Breast epithelium (tissue), 3 donors: Measurements from ENCODE around the gene SRGAP2C.
"Not testable (repeated sequence)": the region's sequence is repeated elsewhere in the genome, so short reads cannot be mapped to it uniquely, and the experiment has no call there.

Experiments
- CTCF ChIP-seq, 3 donors: fragments of 450-650 bp; IDR thresholded peaks; one replicate each; pipeline ENCODE4 v1.5.1; 2016 to 2017; ENCODE audit warnings: antibody characterized with exemption in 3 of 3, mild to moderate bottlenecking in 3 of 3, moderate library complexity in 3 of 3
- POLR2A ChIP-seq: fragments of 450-650 bp; IDR thresholded peaks from one replicate; pipeline ENCODE4 v1.6.1; 2016; ENCODE audit warnings: antibody characterized with exemption, mild to moderate bottlenecking, moderate library complexity
- POLR2AphosphoS5 ChIP-seq, 3 donors: sonication (generic); formaldehyde crosslinking; IDR thresholded peaks; one replicate each; pipeline ENCODE4 v1.6.1; 2017; ENCODE audit warnings: antibody characterized with exemption in 3 of 3

DNA sequence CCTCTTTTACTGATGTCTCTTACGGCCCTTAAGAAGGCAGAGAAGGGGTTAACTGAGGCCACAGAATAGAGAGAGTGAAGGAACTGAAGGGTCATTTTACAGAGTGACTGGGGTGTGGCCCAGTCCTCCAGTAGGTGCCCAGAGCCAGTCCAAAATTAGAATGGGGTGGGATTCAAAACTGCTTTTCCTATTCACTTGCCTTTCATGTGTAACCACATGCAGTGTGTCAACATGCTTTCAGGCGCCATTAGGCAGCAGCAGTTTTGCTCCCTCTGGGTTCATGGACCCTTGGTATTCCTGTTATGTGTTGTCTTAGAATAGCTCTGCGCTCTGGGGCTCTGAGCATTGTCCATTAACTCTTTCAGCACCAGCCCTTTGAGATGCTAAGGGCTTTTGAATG lies 123.0 kb downstream of the SRGAP2C start:
- TF ChIP-seq CTCF (IDR thresholded peaks at IDR 0.05); POLR2AphosphoS5 (IDR thresholded peaks at IDR 0.05); POLR2A: not testable (repeated sequence)
